RWPE1 (cell line): Measurements from ENCODE around the gene SIAH1.

Experiments
- CTCF ChIA-PET: fragments of 350-600 bp; sonication (Branson Sonifier 250); formaldehyde crosslinking; extraction: SDS; loops from one replicate; lab custom pipeline; 2021; lab: Yijun Ruan, JAX
- POLR2A ChIA-PET: fragments of 400-600 bp; formaldehyde crosslinking; extraction: SDS; loops from one replicate; lab custom pipeline; 2020; ENCODE audit warnings: antibody characterized with exemption; ENCODE audit not compliant: low non-redundant PET; lab: Yijun Ruan, JAX
- DNase-seq: peaks from one replicate; pipeline ENCODE4 v3.0.0; 2012; ENCODE audit warnings: low spot score
- H3K27ac ChIP-seq: fragments of 450-650 bp; 2 replicates; pipeline ENCODE4 v1.5.1; 2017
- CTCF ChIP-seq: fragments of 450-650 bp; conservative IDR thresholded peaks from 2 replicates; pipeline ENCODE4 v1.5.1; 2017; ENCODE audit warnings: low read depth, mild to moderate bottlenecking

Gene SIAH1

GRCh38 chr16:48353565-48354163 is 31.5 kb downstream of the SIAH1 start:
- POLR2A ChIA-PET, result no interaction called here
- TF ChIP-seq CTCF, result peak; percentile 82
- CTCF ChIA-PET, result interaction anchor here (0.6 to 1.4 kb wide), 5 partner anchors 84 to 277 kb away, joined by 3 to 6 read pairs (median 4); no protein-coding TSS in a partner anchor
- H3K27ac ChIP-seq, result no peak overlapping the region
- DNase-seq, result peak; percentile 78

- H3K27ac ChIP-seq, result 0 out of 2 replicates have a peak overlapping the region, but pooled peaks have one; percentile 44
- CTCF ChIA-PET, result interaction anchor here (0.5 to 1.4 kb wide), 4 partner anchors 13 to 278 kb away, joined by 3 to 6 read pairs (median 4); no protein-coding TSS in a partner anchor
- POLR2A ChIA-PET, result no interaction called here
- no peak for DNase-seq
- no peak for TF ChIP-seq CTCF
These were observed 32.4 kb downstream of the SIAH1 start for GRCh38 chr16:48352648-48353390.

- no peak for DNase-seq
- CTCF ChIA-PET, result interaction anchor here (0.6 kb wide), 1 partner anchor 1429 kb away, joined by 3 read pairs; no protein-coding TSS in a partner anchor
- no peak for TF ChIP-seq CTCF
- H3K27ac ChIP-seq, result peak overlapping the region; percentile 20
- POLR2A ChIA-PET, result no interaction called here
These were observed 34.5 kb downstream of the SIAH1 start for GRCh38 chr16:48350736-48351135.

GRCh38 chr16:48347980-48348379 is 37.2 kb downstream of the SIAH1 start:
- ChIA-PET POLR2A (interaction anchor here (0.6 kb wide), 1 partner anchor 189 kb away, joined by 3 read pairs; no protein-coding TSS in a partner anchor), CTCF (interaction anchor here (0.6 kb wide), 1 partner anchor 194 kb away, joined by 4 read pairs; no protein-coding TSS in a partner anchor)
- DNase-seq, result no peak
- H3K27ac ChIP-seq, result no peak overlapping the region
- no peak for TF ChIP-seq CTCF

GRCh38 chr16:48347191-48347865 is 37.9 kb downstream of the SIAH1 start:
- no peak for TF ChIP-seq CTCF
- H3K27ac ChIP-seq, result no peak overlapping the region
- ChIA-PET CTCF (interaction anchor here (1.1 kb wide), 1 partner anchor 179 kb away, joined by 3 read pairs; no protein-coding TSS in a partner anchor), POLR2A (no interaction called here)
- no peak for DNase-seq

GRCh38 chr16:48342591-48342990 is 42.6 kb downstream of the SIAH1 start:
- CTCF ChIA-PET, result no interaction called here
- TF ChIP-seq CTCF, result no peak
- no peak overlapping the region for H3K27ac ChIP-seq
- DNase-seq, result no peak
- POLR2A ChIA-PET, result no interaction called here
